ENCODE measurements around the gene FBN1.

DNA sequence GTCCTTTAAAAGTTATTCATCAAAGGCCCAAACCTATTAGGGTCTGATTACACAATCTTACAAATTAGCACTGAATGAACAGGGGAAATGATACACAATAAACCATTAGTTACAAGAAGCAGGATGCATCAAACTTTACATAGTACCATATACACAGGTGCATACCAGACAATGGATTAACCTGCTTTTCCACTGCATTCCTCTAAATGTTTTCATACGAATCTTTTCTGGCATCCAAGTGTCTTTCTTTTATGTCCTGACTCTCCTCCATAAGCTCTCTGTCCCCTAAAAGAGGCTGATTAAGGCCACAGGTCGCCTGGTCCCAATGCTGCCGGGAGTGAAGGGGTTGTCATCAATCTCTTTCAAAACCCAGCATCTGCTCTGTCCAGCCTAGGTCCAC lies 11.4 kb downstream of the FBN1 start:
- no peak for TF ChIP-seq POLR2A (IDR thresholded peaks at IDR 0.05; ENCODE audit: low read depth, low read length)
- TF ChIP-seq CTCF (IDR thresholded peaks at IDR 0.05; ENCODE audit: extremely low read depth in 1 of 2, insufficient read depth in 1 of 2, low read depth in 1 of 2, low read length in 2 of 2) = no peak
- TF ChIP-seq POLR2AphosphoS5 (IDR thresholded peaks at IDR 0.05; ENCODE audit: insufficient read depth, low read depth, low read length) = no peak

Data from endothelial cell of umbilical vein (primary cell).